K562 (cell line): ENCODE data around the gene ACRBP. TPM values are rescaled to one million over a fixed set of nuclear protein-coding genes. Genes with fewer than 3 reads are reported as not detected.

Experiments
- ADNP ChIP-seq: fragments of 200-800 bp; sonication (Bioruptor generic); IDR thresholded peaks from 2 replicates; pipeline ENCODE4 v1.6.1; 2016; ENCODE audit warnings: missing genetic modification characterization, missing compliant biosample characterization
- ATF1 ChIP-seq, 2 experiments: fragments of 450-650 bp in 1 of 2; IDR thresholded peaks; 2 replicates each; pipeline ENCODE4 v1.6.1; 2016; ENCODE audit warnings: missing compliant biosample characterization in 1 of 2, missing genetic modification characterization in 1 of 2
- BCLAF1 ChIP-seq, 2 experiments: fragments of 450-650 bp in 1 of 2; IDR thresholded peaks; 2 replicates each; pipeline ENCODE4 v1.6.1; 2011 to 2017; ENCODE audit warnings: low read depth in 2 of 2, antibody characterized with exemption in 1 of 2, borderline replicate concordance in 1 of 2, low read length in 1 of 2, mild to moderate bottlenecking in 1 of 2, mixed read lengths in 1 of 2; ENCODE audit not compliant: control insufficient read depth in 1 of 2
- E2F6 ChIP-seq, 2 experiments: IDR thresholded peaks; 2 replicates each; pipeline ENCODE4 v1.6.1; 2011; ENCODE audit warnings: borderline replicate concordance in 1 of 2, control low read depth in 1 of 2, low read depth in 1 of 2, low read length in 1 of 2, mild to moderate bottlenecking in 1 of 2, mixed read lengths in 1 of 2, moderate library complexity in 1 of 2; ENCODE audit not compliant: insufficient read depth in 1 of 2, insufficient read length in 1 of 2, poor library complexity in 1 of 2, severe bottlenecking in 1 of 2; ENCODE audit errors: extremely low read depth in 1 of 2
- E4F1 ChIP-seq: fragments of 250-450 bp; sonication (Bioruptor Pico); IDR thresholded peaks from 2 replicates; pipeline ENCODE4 v1.5.0; 2021; ENCODE audit warnings: mild to moderate bottlenecking, borderline replicate concordance
- FOS ChIP-seq: IDR thresholded peaks from 3 replicates; pipeline ENCODE4 v1.6.1; 2011; ENCODE audit not compliant: insufficient read length; ENCODE audit errors: extremely low read depth
- HLTF ChIP-seq: fragments of 450-650 bp; IDR thresholded peaks from 2 replicates; pipeline ENCODE4 v1.6.1; 2016
- POLR2B ChIP-seq: fragments of 450-650 bp; IDR thresholded peaks from 2 replicates; pipeline ENCODE4 v1.6.1; 2018; ENCODE audit warnings: low read depth; ENCODE audit not compliant: partially characterized antibody
- PRPF4 ChIP-seq: fragments of 200-400 bp; formaldehyde crosslinking; IDR thresholded peaks from one replicate; pipeline ENCODE4 v1.6.1; 2017; ENCODE audit warnings: low read length, low read depth, mild to moderate bottlenecking; ENCODE audit not compliant: insufficient read depth, poor library complexity, severe bottlenecking
- RFX5 ChIP-seq: IDR thresholded peaks from 2 replicates; pipeline ENCODE4 v1.6.1; 2011; ENCODE audit warnings: low read depth, mild to moderate bottlenecking, improper control_type of control experiment, low read length
- SMARCC2 ChIP-seq: fragments of 450-650 bp; IDR thresholded peaks from 2 replicates; pipeline ENCODE4 v1.6.1; 2017; ENCODE audit warnings: antibody characterized with exemption, moderate library complexity, mild to moderate bottlenecking, low read depth
- TARDBP ChIP-seq: fragments of 450-650 bp; IDR thresholded peaks from 2 replicates; pipeline ENCODE4 v1.6.1; 2016
- ZNF121 ChIP-seq: sonication (generic); formaldehyde crosslinking; conservative IDR thresholded peaks from 2 replicates; pipeline ENCODE4 v1.8.0; 2022; ENCODE audit warnings: missing genetic modification reagents
- ZNF184 ChIP-seq: sonication (generic); formaldehyde crosslinking; IDR thresholded peaks from 2 replicates; pipeline ENCODE4 v1.5.0; 2020; ENCODE audit warnings: missing genetic modification reagents
- ZNF518B ChIP-seq: fragments of 250-450 bp; sonication (Bioruptor Pico); IDR thresholded peaks from 2 replicates; pipeline ENCODE4 v1.5.0; 2021; ENCODE audit warnings: mild to moderate bottlenecking, moderate library complexity
- ZNF780A ChIP-seq: fragments of 250-450 bp; sonication (Bioruptor Pico); IDR thresholded peaks from 2 replicates; pipeline ENCODE4 v1.5.0; 2021; ENCODE audit warnings: mild to moderate bottlenecking
- polyA plus RNA-seq, 8 experiments: library from polyadenylated mRNA; depleted of rRNA in 4 of 8; stranded (reverse) in 5 of 8; unstranded in 3 of 8; fragments of >200 nt; fragmentation: Nextera tagmentation in 2 of 8; fragmentation: Illumina TruSeq in 1 of 8; extraction: Ambion mirVana in 2 of 8; extraction: Trizol in 1 of 8; gene quantifications; 2 replicates each; pipeline versions ENCODE4 v1.2.1 to v1.2.3, GENCODE V29; 2011 to 2014; ENCODE audit warnings: inconsistent platforms in 1 of 8, missing spikeins in 1 of 8
- total RNA-seq, 7 experiments: library from RNA; depleted of rRNA in 6 of 7; stranded (reverse); fragments of >200 nt in 6 of 7; fragmentation: Illumina TruSeq in 2 of 7; extraction: Trizol in 2 of 7; gene quantifications; 2 replicates each; pipeline versions ENCODE4 v1.2.1 to v1.2.3, GENCODE V29; 2011 to 2021; ENCODE audit warnings: low replicate concordance in 1 of 7

The ACRBP gene
- total and polyA plus RNA-seq, 9 of the 15 experiments (the other 6 are each of a cell fraction or from before 2014, with no cell fraction given), result 3.1 to 31.8 (median 8.4) TPM

- TF ChIP-seq E2F6 (IDR thresholded peaks at IDR 0.05; ENCODE audit: borderline replicate concordance in 1 of 2, extremely low read depth in 1 of 2, insufficient read depth in 1 of 2, insufficient read length in 1 of 2, low read depth in 1 of 2, low read length in 1 of 2, poor library complexity in 1 of 2, severe bottlenecking in 1 of 2), result peak in 1 of 2 experiments; percentile 44
- peak; percentile 67; the same call in 1 of the 2 replicates for TF ChIP-seq HLTF
- TF ChIP-seq BCLAF1 (IDR thresholded peaks at IDR 0.05; ENCODE audit: borderline replicate concordance in 1 of 2, control insufficient read depth in 1 of 2, low read depth in 2 of 2, low read length in 1 of 2), result no peak
- no peak for TF ChIP-seq E4F1
- TF ChIP-seq RFX5, result no peak
- no peak for TF ChIP-seq ZNF780A (CRISPR knock-in tag)
- TF ChIP-seq SMARCC2, result 0 out of 2 replicates have a peak, but pooled peaks have one; percentile 26
- no peak for TF ChIP-seq ZNF518B (CRISPR knock-in tag)
- TF ChIP-seq ZNF184 (CRISPR knock-in tag), result no peak
- peak; percentile 95 for TF ChIP-seq TARDBP
- TF ChIP-seq ADNP, result no peak; the same call in 1 of the 2 replicates
- no peak for TF ChIP-seq ATF1 (CRISPR knock-in tag; IDR thresholded peaks at IDR 0.05)
- TF ChIP-seq ATF1 (tag; IDR thresholded peaks at IDR 0.05), result no peak; the same call in 1 of the 2 replicates
- TF ChIP-seq PRPF4, result no peak
- no peak for TF ChIP-seq ZNF121 (CRISPR knock-in tag)
- TF ChIP-seq FOS, result no peak
- peak; percentile 47 for TF ChIP-seq POLR2B
Measured at GRCh38 chr12:6613015-6613775, 34.0 kb downstream of the ACRBP start (continued).
